Pons (tissue), 1 donor: ENCODE results near the gene TM6SF1.

Source experiments
- DNase-seq: peaks from one replicate; pipeline ENCODE4 v3.0.0-alpha.2; 2016; ENCODE audit warnings: low spot score

Gene TM6SF1

GRCh38 chr15:83174891-83175290 is 67.4 kb downstream of the TM6SF1 start:
- DNase-seq = no peak

GRCh38 chr15:83178390-83178789 is 70.9 kb downstream of the TM6SF1 start:
- DNase-seq = no peak

GRCh38 chr15:83178869-83179325 is 71.5 kb downstream of the TM6SF1 start:
- no peak for DNase-seq

- no peak for DNase-seq
Measured at GRCh38 chr15:83185561-83185960, 78.1 kb downstream of the TM6SF1 start.
